Measurements from ENCODE around the gene ARCN1. TPM values are rescaled to one million over a fixed set of nuclear protein-coding genes. Genes with fewer than 3 reads are reported as not detected.
A peak's percentile ranks its signal among the peaks of the same experiment; 100 is the strongest.

ARCN1 gene
- total RNA-seq, 6 donors from 2014 or later = 29.3 to 121 (median 94.6) TPM

GRCh38 chr11:118638726-118639125, 66.5 kb downstream of the ARCN1 start:
- peaks cover 11 to 16% (median 15%) of the 10 kb centered on the region in 4 donors for H3K4me1 ChIP-seq
- peaks cover 0 to 95% (median 50%) of the 10 kb centered on the region in 4 donors for H3K36me3 ChIP-seq

DNA sequence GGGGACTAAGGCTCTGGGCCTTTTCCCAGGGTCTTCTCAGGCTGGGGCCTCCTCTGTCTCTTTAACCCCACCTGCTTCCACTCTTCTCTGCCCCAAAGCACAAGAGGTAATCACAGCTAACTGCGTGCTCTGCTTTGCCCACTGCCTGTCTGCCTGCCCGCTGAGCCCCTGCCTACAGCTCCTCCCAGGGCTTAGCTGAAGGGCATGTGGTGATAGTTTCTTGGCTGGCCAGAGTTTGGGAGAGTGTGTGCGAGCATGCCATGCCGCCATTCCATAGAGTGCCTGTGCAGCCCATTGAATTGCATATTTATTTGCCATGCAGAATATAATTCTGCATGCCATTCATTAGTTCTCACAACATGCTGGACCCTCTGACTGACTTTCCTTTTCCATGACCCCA, 67.7 kb downstream of the ARCN1 start:
- H3K36me3 ChIP-seq = peaks cover 0 to 97% (median 62%) of the 10 kb centered on the region in 4 donors
- H3K27me3 ChIP-seq = no peaks in the 10 kb centered on the region
- H3K4me1 ChIP-seq = peaks cover 2 to 7% (median 4%) of the 10 kb centered on the region in 4 donors
- no peak overlapping the region for H3K4me3 ChIP-seq
- DNase-seq (peak in 1 of 2 donors; percentile 28), ATAC-seq (ENCODE audit: low FRiP score in 2 of 2) (no peak)
- H3K27ac ChIP-seq = no peak overlapping the region
- WGBS, 2 donors = 94% methylated on average over 4 of the region's 4 CpGs
- no peaks in the 10 kb centered on the region for H3K9me3 ChIP-seq
- TF ChIP-seq POLR2AphosphoS5 (IDR thresholded peaks at IDR 0.05) = no peak
- TF ChIP-seq CTCF (IDR thresholded peaks at IDR 0.05) = no peak
- TF ChIP-seq EP300 (IDR thresholded peaks at IDR 0.05) = no peak
- no peak for TF ChIP-seq POLR2A (IDR thresholded peaks at IDR 0.05)

More at GRCh38 chr11:118638726-118639125, 66.5 kb downstream of the ARCN1 start:
- ATAC-seq (ENCODE audit: low FRiP score in 2 of 2) (no peak), DNase-seq (no peak)
- Histone ChIP-seq H3K27ac (peak overlapping the region in 1 of 4 donors; percentile 9), H3K4me3 (no peak overlapping the region), H3K27me3 (no peaks in the 10 kb centered on the region), H3K9me3 (no peaks in the 10 kb centered on the region)
- 98 to 100% methylated on average over 3 to 6 of the region's 6 CpGs for WGBS, 2 donors
- TF ChIP-seq CTCF (IDR thresholded peaks at IDR 0.05) = no peak

DNA sequence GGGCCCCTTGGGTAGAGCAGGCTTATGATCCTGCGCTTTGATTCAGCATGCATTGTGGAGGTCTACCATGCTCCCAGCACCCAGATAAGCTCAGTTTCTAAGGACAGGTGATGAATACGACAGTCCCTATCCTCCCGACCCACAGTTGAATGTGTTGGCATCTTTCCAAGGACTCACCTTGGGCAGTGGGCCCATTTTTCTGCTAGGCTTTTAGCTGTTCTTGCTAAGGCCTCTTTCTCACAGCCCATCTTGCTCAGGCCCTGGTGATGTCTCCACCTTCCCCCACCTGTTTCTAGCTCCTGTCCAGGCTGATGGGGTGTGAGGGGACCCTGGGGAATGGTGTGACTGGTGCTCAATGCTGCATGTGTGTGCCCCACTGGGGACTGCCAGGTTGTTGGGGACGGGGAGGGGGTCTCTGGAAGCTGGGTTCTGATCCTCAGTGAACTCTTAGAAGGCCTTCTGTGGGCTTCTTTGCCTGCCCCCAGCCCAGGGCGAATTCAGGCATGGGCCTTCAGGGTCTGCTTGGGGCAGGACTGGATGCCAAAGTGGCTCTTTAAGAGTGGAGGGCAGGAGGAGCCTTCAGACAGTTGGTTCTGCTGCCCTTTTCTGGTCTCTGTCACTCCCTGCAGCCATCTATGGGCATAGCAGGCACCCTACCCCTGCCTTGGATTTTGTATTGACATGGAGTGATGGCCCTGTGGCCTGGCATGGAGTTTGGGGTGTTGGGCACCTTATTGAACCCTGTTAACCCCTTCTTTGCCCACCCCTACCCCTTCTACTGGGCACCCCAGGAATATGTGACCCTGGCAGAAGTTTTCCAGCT, 68.3 kb downstream of the ARCN1 start:
- WGBS, 2 donors = 57 to 80% methylated on average over 3 to 5 of the region's 5 CpGs
- ATAC-seq (ENCODE audit: low FRiP score in 2 of 2) = no peak
- no peak for DNase-seq
- no peaks in the 10 kb centered on the region for H3K9me3 ChIP-seq
- TF ChIP-seq POLR2AphosphoS5 (IDR thresholded peaks at IDR 0.05) (no peak), CTCF (IDR thresholded peaks at IDR 0.05) (peak in 1 of 6 experiments; percentile 26), POLR2A (IDR thresholded peaks at IDR 0.05) (no peak), EP300 (IDR thresholded peaks at IDR 0.05) (no peak)
- peak overlapping the region in 1 of 4 donors; percentile 0 for H3K27ac ChIP-seq
- no peaks in the 10 kb centered on the region for H3K27me3 ChIP-seq
- no peak overlapping the region for H3K4me3 ChIP-seq
- H3K4me1 ChIP-seq = peaks cover 0 to under 1% (median 0%) of the 10 kb centered on the region in 4 donors
- peaks cover 0 to 97% (median 68%) of the 10 kb centered on the region in 4 donors for H3K36me3 ChIP-seq

GRCh38 chr11:118641397-118642019, 69.3 kb downstream of the ARCN1 start:
- TF ChIP-seq POLR2A (IDR thresholded peaks at IDR 0.05) = no peak
- TF ChIP-seq EP300 (IDR thresholded peaks at IDR 0.05) = no peak
- TF ChIP-seq POLR2AphosphoS5 (IDR thresholded peaks at IDR 0.05) = no peak
- no peak for TF ChIP-seq CTCF (IDR thresholded peaks at IDR 0.05)
- peak overlapping the region in 1 of 4 donors; percentile 35 for H3K27ac ChIP-seq
- WGBS, 2 donors = 89 to 91% methylated on average over 11 of the region's 11 CpGs
- H3K27me3 ChIP-seq = no peaks in the 10 kb centered on the region
- no peak overlapping the region for H3K4me3 ChIP-seq
- ATAC-seq (ENCODE audit: low FRiP score in 2 of 2) = no peak
- peak in 1 of 2 donors; percentile 68 for DNase-seq
- H3K36me3 ChIP-seq = peaks cover 0 to 97% (median 71%) of the 10 kb centered on the region in 4 donors
- H3K9me3 ChIP-seq = no peaks in the 10 kb centered on the region
- H3K4me1 ChIP-seq = no peaks in the 10 kb centered on the region

Measured in upper lobe of left lung (tissue), 6 donors.